Activated CD4-positive, alpha-beta memory T cell treated with anti-CD3 and anti-CD28 coated beads for 36 hours (primary cell): Measurements from ENCODE around the gene RASA4B. TPM values are rescaled to one million over a fixed set of nuclear protein-coding genes. Genes with fewer than 3 reads are reported as not detected.
"Not testable (repeated sequence)": the region's sequence is repeated elsewhere in the genome, so short reads cannot be mapped to it uniquely, and the experiment has no call there.

ENCODE experiments used
- CTCF ChIA-PET: fragments of 350-600 bp; sonication (Branson Sonifier 250); formaldehyde crosslinking; loops from one replicate; lab custom pipeline; 2021; ENCODE audit warnings: antibody characterized with exemption, inconsistent platforms; lab: Charles Lee
- POLR2A ChIA-PET: fragments of 350-600 bp; sonication (Branson Sonifier 250); formaldehyde crosslinking; loops from one replicate; lab custom pipeline; 2021; ENCODE audit warnings: antibody characterized with exemption; lab: Charles Lee
- DNase-seq: peaks from one replicate; pipeline ENCODE4 v3.0.0-alpha.2; 2020
- H3K27ac Mint-ChIP-seq: one replicate; pipeline ENCODE4 v1.8.0; 2021; ENCODE audit warnings: mixed read lengths
- H3K27me3 Mint-ChIP-seq: one replicate; pipeline ENCODE4 v1.8.0; 2021; ENCODE audit warnings: mixed read lengths
- H3K36me3 Mint-ChIP-seq: one replicate; pipeline ENCODE4 v1.8.0; 2021; ENCODE audit warnings: mixed read lengths
- H3K4me1 Mint-ChIP-seq: one replicate; pipeline ENCODE4 v1.8.0; 2021; ENCODE audit warnings: low read depth, mixed read lengths
- H3K4me3 Mint-ChIP-seq: one replicate; pipeline ENCODE4 v1.8.0; 2021; ENCODE audit warnings: mild to moderate bottlenecking, mixed read lengths
- H3K9me3 Mint-ChIP-seq: one replicate; pipeline ENCODE4 v1.8.0; 2021; ENCODE audit warnings: mixed read lengths
- intact Hi-C: fragments of 100-400 bp; cut with micrococcal nuclease; formaldehyde crosslinking; loops from one replicate; pipeline ENCODE4 v1.15.1; 2023
- total RNA-seq, 2 experiments: library from RNA; stranded (reverse); gene quantifications; one replicate each; pipeline ENCODE4 v1.2.3, GENCODE V29; 2021

Gene RASA4B
- total RNA-seq, 2 experiments from 2014 or later: 10.2 to 10.4 TPM

GRCh38 chr7:102455596-102455995 lies 62.0 kb downstream of the RASA4B start:
- Mint-ChIP-seq H3K9me3 (no peaks in the 10 kb centered on the region), H3K4me1 (no peaks in the 10 kb centered on the region), H3K27me3 (no peaks in the 10 kb centered on the region), H3K36me3 (no peaks in the 10 kb centered on the region), H3K27ac (no peak overlapping the region), H3K4me3 (no peak overlapping the region)
- ChIA-PET POLR2A (interaction anchor here (1.8 kb wide), 1 partner anchor 9 kb away, joined by 7 read pairs; the partner anchor contains the start of genes ALKBH4 and LRWD1), CTCF (no interaction called here)
- no peak for DNase-seq
- intact Hi-C loops: no loop called here

GRCh38 chr7:102454932-102455331 lies 62.6 kb downstream of the RASA4B start:
- DNase-seq, CTCF ChIA-PET, H3K9me3 Mint-ChIP-seq, H3K4me3 Mint-ChIP-seq, intact Hi-C loops, H3K27ac Mint-ChIP-seq, H3K36me3 Mint-ChIP-seq, H3K4me1 Mint-ChIP-seq, H3K27me3 Mint-ChIP-seq: not testable (repeated sequence)
- POLR2A ChIA-PET: interaction anchor here (1.8 kb wide), 1 partner anchor 10 kb away, joined by 7 read pairs; the partner anchor contains the start of genes ALKBH4 and LRWD1

GRCh38 chr7:102454468-102454867 lies 63.1 kb downstream of the RASA4B start:
- H3K4me3 Mint-ChIP-seq: no peak overlapping the region
- ChIA-PET POLR2A (interaction anchor here (0.7 kb wide), 1 partner anchor 39 kb away, joined by 3 read pairs; no protein-coding TSS in a partner anchor), CTCF (no interaction called here)
- intact Hi-C loops: no loop called here
- H3K9me3 Mint-ChIP-seq: no peaks in the 10 kb centered on the region
- H3K36me3 Mint-ChIP-seq: no peaks in the 10 kb centered on the region
- peaks cover 4% of the 10 kb centered on the region for H3K4me1 Mint-ChIP-seq
- H3K27me3 Mint-ChIP-seq: no peaks in the 10 kb centered on the region
- DNase-seq: no peak
- no peak overlapping the region for H3K27ac Mint-ChIP-seq

GRCh38 chr7:102453319-102453718 lies 64.3 kb downstream of the RASA4B start:
- no peak overlapping the region for H3K27ac Mint-ChIP-seq
- ChIA-PET CTCF (interaction anchor here (1.2 to 2.0 kb wide), 2 partner anchors 11 to 41 kb away, joined by 3 to 4 read pairs; partner anchors contain the start of genes ALKBH4 and LRWD1), POLR2A (no interaction called here)
- H3K9me3 Mint-ChIP-seq: no peaks in the 10 kb centered on the region
- no peak for DNase-seq
- no peaks in the 10 kb centered on the region for H3K36me3 Mint-ChIP-seq
- intact Hi-C loops: no loop called here
- no peak overlapping the region for H3K4me3 Mint-ChIP-seq
- peaks cover 4% of the 10 kb centered on the region for H3K4me1 Mint-ChIP-seq
- H3K27me3 Mint-ChIP-seq: no peaks in the 10 kb centered on the region

GRCh38 chr7:102452451-102452850 lies 65.1 kb downstream of the RASA4B start:
- CTCF ChIA-PET: interaction anchor here (1.0 to 2.0 kb wide), 4 partner anchors 12 to 48 kb away, joined by 3 to 8 read pairs (median 4); partner anchors contain the start of genes ALKBH4 and LRWD1
- H3K9me3 Mint-ChIP-seq: no peaks in the 10 kb centered on the region
- no peak overlapping the region for H3K27ac Mint-ChIP-seq
- H3K27me3 Mint-ChIP-seq: no peaks in the 10 kb centered on the region
- no peak overlapping the region for H3K4me3 Mint-ChIP-seq
- peaks cover 4% of the 10 kb centered on the region for H3K4me1 Mint-ChIP-seq
- POLR2A ChIA-PET: no interaction called here
- intact Hi-C loops: no loop called here
- no peak for DNase-seq
- no peaks in the 10 kb centered on the region for H3K36me3 Mint-ChIP-seq

GRCh38 chr7:102451371-102452054 lies 66.1 kb downstream of the RASA4B start:
- no peak for DNase-seq
- H3K27me3 Mint-ChIP-seq: no peaks in the 10 kb centered on the region
- POLR2A ChIA-PET: no interaction called here
- H3K27ac Mint-ChIP-seq: no peak overlapping the region
- CTCF ChIA-PET: interaction anchor here (1.0 to 2.0 kb wide), 3 partner anchors 17 to 47 kb away, joined by 3 to 8 read pairs (median 4); no protein-coding TSS in a partner anchor
- no peaks in the 10 kb centered on the region for H3K36me3 Mint-ChIP-seq
- peaks cover 4% of the 10 kb centered on the region for H3K4me1 Mint-ChIP-seq
- no peaks in the 10 kb centered on the region for H3K9me3 Mint-ChIP-seq
- no peak overlapping the region for H3K4me3 Mint-ChIP-seq
- intact Hi-C loops: loop anchor here (2.0 kb wide), 1 partner anchor 47 kb away; no protein-coding TSS in a partner anchor

- CTCF ChIA-PET: interaction anchor here (0.6 to 3.6 kb wide), 11 partner anchors 14 to 170 kb away, joined by 3 to 26 read pairs (median 4); partner anchors contain the start of gene SH2B2
- POLR2A ChIA-PET: interaction anchor here (1.2 kb wide), 1 partner anchor 23 kb away, joined by 3 read pairs; no protein-coding TSS in a partner anchor
- DNase-seq: peak; percentile 73
- no peak overlapping the region for H3K27ac Mint-ChIP-seq
- H3K4me1 Mint-ChIP-seq: peaks cover 4% of the 10 kb centered on the region
- H3K27me3 Mint-ChIP-seq: no peaks in the 10 kb centered on the region
- intact Hi-C loops: loop anchor here (1.0 to 2.0 kb wide), 2 partner anchors 38 to 45 kb away; no protein-coding TSS in a partner anchor
- H3K9me3 Mint-ChIP-seq: no peaks in the 10 kb centered on the region
- no peak overlapping the region for H3K4me3 Mint-ChIP-seq
- no peaks in the 10 kb centered on the region for H3K36me3 Mint-ChIP-seq
These were observed 67.3 kb downstream of the RASA4B start for GRCh38 chr7:102450242-102450641.

GRCh38 chr7:102449136-102449535 lies 68.4 kb downstream of the RASA4B start:
- intact Hi-C loops: no loop called here
- CTCF ChIA-PET: interaction anchor here (1.2 to 3.6 kb wide), 6 partner anchors 14 to 44 kb away, joined by 3 to 26 read pairs (median 12); no protein-coding TSS in a partner anchor
- H3K27me3 Mint-ChIP-seq: no peaks in the 10 kb centered on the region
- no peak overlapping the region for H3K4me3 Mint-ChIP-seq
- H3K36me3 Mint-ChIP-seq: peaks cover 3% of the 10 kb centered on the region
- no peaks in the 10 kb centered on the region for H3K9me3 Mint-ChIP-seq
- no peak overlapping the region for H3K27ac Mint-ChIP-seq
- peaks cover 4% of the 10 kb centered on the region for H3K4me1 Mint-ChIP-seq
- no peak for DNase-seq
- POLR2A ChIA-PET: interaction anchor here (0.6 kb wide), 1 partner anchor 23 kb away, joined by 4 read pairs; no protein-coding TSS in a partner anchor

GRCh38 chr7:102447311-102447710 lies 70.3 kb downstream of the RASA4B start:
- H3K9me3 Mint-ChIP-seq: no peaks in the 10 kb centered on the region
- ChIA-PET CTCF (interaction anchor here (1.0 to 3.6 kb wide), 2 partner anchors 42 to 43 kb away, joined by 3 to 26 read pairs; no protein-coding TSS in a partner anchor), POLR2A (no interaction called here)
- H3K4me3 Mint-ChIP-seq: no peak overlapping the region
- intact Hi-C loops: no loop called here
- no peak for DNase-seq
- no peak overlapping the region for H3K27ac Mint-ChIP-seq
- H3K36me3 Mint-ChIP-seq: peaks cover 3% of the 10 kb centered on the region
- H3K27me3 Mint-ChIP-seq: no peaks in the 10 kb centered on the region
- H3K4me1 Mint-ChIP-seq: peaks cover 4% of the 10 kb centered on the region

GRCh38 chr7:102446387-102447156 lies 71.0 kb downstream of the RASA4B start:
- Mint-ChIP-seq H3K9me3 (no peaks in the 10 kb centered on the region), H3K36me3 (peaks cover 7% of the 10 kb centered on the region), H3K4me3 (no peak overlapping the region), H3K27me3 (no peaks in the 10 kb centered on the region), H3K27ac (no peak overlapping the region), H3K4me1 (peaks cover 4% of the 10 kb centered on the region)
- no peak for DNase-seq
- intact Hi-C loops: no loop called here
- POLR2A ChIA-PET: no interaction called here
- CTCF ChIA-PET: interaction anchor here (1.0 to 1.1 kb wide), 2 partner anchors 20 to 42 kb away, joined by 3 read pairs; no protein-coding TSS in a partner anchor

- Mint-ChIP-seq H3K4me1 (peaks cover 4% of the 10 kb centered on the region), H3K27ac (no peak overlapping the region), H3K27me3 (no peaks in the 10 kb centered on the region), H3K4me3 (no peak overlapping the region), H3K9me3 (no peaks in the 10 kb centered on the region), H3K36me3 (peaks cover 9% of the 10 kb centered on the region)
- ChIA-PET CTCF (interaction anchor here (1.1 kb wide), 1 partner anchor 21 kb away, joined by 3 read pairs; no protein-coding TSS in a partner anchor), POLR2A (no interaction called here)
- no peak for DNase-seq
- intact Hi-C loops: no loop called here
These were observed 71.9 kb downstream of the RASA4B start for GRCh38 chr7:102445674-102446071.
